Measurements from ENCODE around the gene MAPKAPK3. TPM values are rescaled to one million over a fixed set of nuclear protein-coding genes. Genes with fewer than 3 reads are reported as not detected.

MAPKAPK3 gene
- polyA plus RNA-seq, 1 donor from 2014 or later, result 4.3 TPM

- TF ChIP-seq EZH2 (IDR thresholded peaks at IDR 0.05; ENCODE audit: borderline replicate concordance, insufficient read depth, low read length, poor library complexity, severe bottlenecking) (no peak), POLR2AphosphoS5 (IDR thresholded peaks at IDR 0.05) (no peak), RAD21 (conservative IDR thresholded peaks at IDR 0.05) (no peak), SMC3 (conservative IDR thresholded peaks at IDR 0.05; ENCODE audit: poor library complexity) (no peak), MXI1 (conservative IDR thresholded peaks at IDR 0.05; ENCODE audit: poor library complexity, severe bottlenecking) (no peak), TAF1 (IDR thresholded peaks at IDR 0.05; ENCODE audit: low read depth) (no peak), REST (IDR thresholded peaks at IDR 0.05; ENCODE audit: borderline replicate concordance) (no peak), CTCF (IDR thresholded peaks at IDR 0.05; ENCODE audit: poor library complexity, severe bottlenecking) (no peak), EP300 (conservative IDR thresholded peaks at IDR 0.05; ENCODE audit: poor library complexity, severe bottlenecking) (no peak)
- Histone ChIP-seq H2AFZ (ENCODE audit: low read depth, low read length) (no peak overlapping the region), H3K9me3 (ENCODE audit: low read length) (no peaks in the 10 kb centered on the region), H3K9ac (ENCODE audit: low read length) (no peak overlapping the region), H3K9me2 (ENCODE audit: insufficient read depth, low read length) (no peaks in the 10 kb centered on the region), H3K27ac (ENCODE audit: low read length) (no peak overlapping the region), H3K79me2 (replicated peaks; ENCODE audit: insufficient read depth, low read length) (no peaks in the 10 kb centered on the region), H3K27me3 (ENCODE audit: insufficient read depth, low read depth, low read length) (no peaks in the 10 kb centered on the region), H3F3A (ENCODE audit: insufficient read depth, low read length, poor library complexity, severe bottlenecking) (no peaks in the 10 kb centered on the region), H3K36me3 (ENCODE audit: insufficient read depth, low read length) (no peaks in the 10 kb centered on the region), H4K20me1 (ENCODE audit: insufficient read depth) (no peaks in the 10 kb centered on the region), H3K4me3 (ENCODE audit: low read length) (no peak overlapping the region), H3K4me2 (ENCODE audit: low read length) (no peak overlapping the region)
Observed at GRCh38 chr3:50623840-50624474, 7.0 kb downstream of the MAPKAPK3 start.

- H3K27ac ChIP-seq (ENCODE audit: low read length), result no peak overlapping the region
- H2AFZ ChIP-seq (ENCODE audit: low read depth, low read length), result no peak overlapping the region
- no peaks in the 10 kb centered on the region for H3K27me3 ChIP-seq (ENCODE audit: insufficient read depth, low read depth, low read length)
- no peak overlapping the region for H3K9ac ChIP-seq (ENCODE audit: low read length)
- H3K4me2 ChIP-seq (ENCODE audit: low read length), result no peak overlapping the region
- no peak overlapping the region for H3K4me3 ChIP-seq (ENCODE audit: low read length)
- H4K20me1 ChIP-seq (ENCODE audit: insufficient read depth), result no peaks in the 10 kb centered on the region
- TF ChIP-seq REST (IDR thresholded peaks at IDR 0.05; ENCODE audit: borderline replicate concordance) (no peak), SMC3 (conservative IDR thresholded peaks at IDR 0.05; ENCODE audit: poor library complexity) (no peak), EP300 (conservative IDR thresholded peaks at IDR 0.05; ENCODE audit: poor library complexity, severe bottlenecking) (no peak), POLR2AphosphoS5 (IDR thresholded peaks at IDR 0.05) (no peak), TAF1 (IDR thresholded peaks at IDR 0.05; ENCODE audit: low read depth) (no peak)
- H3F3A ChIP-seq (ENCODE audit: insufficient read depth, low read length, poor library complexity, severe bottlenecking), result no peaks in the 10 kb centered on the region
- no peaks in the 10 kb centered on the region for H3K9me2 ChIP-seq (ENCODE audit: insufficient read depth, low read length)
- H3K79me2 ChIP-seq (replicated peaks; ENCODE audit: insufficient read depth, low read length), result no peaks in the 10 kb centered on the region
- H3K36me3 ChIP-seq (ENCODE audit: insufficient read depth, low read length), result no peaks in the 10 kb centered on the region
- H3K9me3 ChIP-seq (ENCODE audit: low read length), result no peaks in the 10 kb centered on the region
Observed at GRCh38 chr3:50624634-50625033, 7.7 kb downstream of the MAPKAPK3 start.
